HCT116 (cell line): ENCODE results near the gene CAPN2. TPM values are rescaled to one million over a fixed set of nuclear protein-coding genes. Genes with fewer than 3 reads are reported as not detected.
A peak's percentile ranks its signal among the peaks of the same experiment; 100 is the strongest.

Experiments used
- ATAC-seq: fragments of 200-7000 bp; cut with Tn5 transposase; 2 replicates; pipeline ENCODE4 v1.9.1; 2020; ENCODE audit warnings: mild to moderate bottlenecking, moderate library complexity
- BruUV-seq: library from RNA; stranded (reverse); fragments of 400-500 nt; replicated peaks from 2 replicates; lab custom pipeline; 2021; lab: Mats Ljungman, UMichigan
- CTCF ChIA-PET: fragments of 300-600 bp; sonication (Branson Sonifier 250); formaldehyde crosslinking; loops from one replicate; lab custom pipeline; 2021; ENCODE audit warnings: antibody characterized with exemption; lab: Charles Lee
- POLR2A ChIA-PET: fragments of 300-600, 350-600 bp; sonication (Branson Sonifier 250); formaldehyde crosslinking; loops from one replicate; lab custom pipeline; 2021; ENCODE audit warnings: antibody characterized with exemption; lab: Charles Lee
- RAD21 ChIA-PET, 2 experiments: fragments of 300-600 bp; sonication (Branson Sonifier 250); formaldehyde crosslinking; loops; one replicate each; lab custom pipeline; 2023; ENCODE audit warnings: low total read pairs in 2 of 2; ENCODE audit not compliant: uncharacterized antibody in 2 of 2, unreplicated experiment in 2 of 2, low non-redundant PET in 1 of 2; lab: Charles Lee
- DNase-seq: peaks from one replicate; pipeline ENCODE4 v3.0.0-alpha.2; 2010; ENCODE audit warnings: low read depth, low spot score
- H2AFZ ChIP-seq: fragments of 200-600 bp; shearing (Covaris generic), sonication (generic); 2 replicates; pipeline ENCODE4 v1.6.1; 2017; ENCODE audit warnings: low read depth, mixed run types, mixed read lengths, antibody characterized with exemption, low read length; ENCODE audit not compliant: poor library complexity, severe bottlenecking
- H3K27ac ChIP-seq: 2 replicates; pipeline ENCODE4 v1.5.1; 2012; ENCODE audit warnings: low read depth, low read length
- H3K27me3 ChIP-seq: fragments of 200-600 bp; sonication (generic); 2 replicates; pipeline ENCODE4 v1.6.1; 2016; ENCODE audit warnings: mixed run types, low read length, mixed read lengths; ENCODE audit not compliant: insufficient read depth
- H3K36me3 ChIP-seq, 2 experiments: fragments of 200-500 bp in 1 of 2; fragments of 200-600 bp in 1 of 2; sonication (Bioruptor generic) in 1 of 2; sonication (generic) in 1 of 2; 2 replicates each; pipeline versions ENCODE4 v1.5.1 to v1.6.1; 2014 to 2016; ENCODE audit warnings: low read length in 2 of 2, inconsistent platforms in 1 of 2, mixed read lengths in 1 of 2, mixed run types in 1 of 2; ENCODE audit not compliant: insufficient read depth in 2 of 2, control insufficient read depth in 1 of 2
- H3K4me1 ChIP-seq, 2 experiments: fragments of 200-600 bp in 1 of 2; sonication (generic) in 1 of 2; 2 replicates each; pipeline versions ENCODE4 v1.5.1 to v1.6.1; 2012 to 2017; ENCODE audit warnings: low read length in 2 of 2, inconsistent platforms in 1 of 2, mild to moderate bottlenecking in 1 of 2, mixed read lengths in 1 of 2, mixed run types in 1 of 2, moderate library complexity in 1 of 2; ENCODE audit not compliant: insufficient read depth in 2 of 2, control insufficient read depth in 1 of 2
- H3K4me2 ChIP-seq: fragments of 200-600 bp; sonication (generic); 2 replicates; pipeline ENCODE4 v1.6.1; 2017; ENCODE audit warnings: mixed run types, low read length, mixed read lengths
- H3K4me3 ChIP-seq, 2 experiments: fragments of 200-600 bp in 1 of 2; sonication (generic) in 1 of 2; replicated peaks in 1 of 2; 2 replicates each; pipeline ENCODE4 v1.5.1; 2011 to 2016; ENCODE audit warnings: low read length in 2 of 2, control low read depth in 1 of 2, low read depth in 1 of 2, mild to moderate bottlenecking in 1 of 2, mixed read lengths in 1 of 2, mixed run types in 1 of 2
- H3K79me2 ChIP-seq: fragments of 200-600 bp; sonication (generic); 2 replicates; pipeline ENCODE4 v1.6.1; 2017; ENCODE audit warnings: mild to moderate bottlenecking, mixed run types, low read length, moderate library complexity, mixed read lengths; ENCODE audit not compliant: insufficient read depth
- H3K9ac ChIP-seq: fragments of 200-600 bp; sonication (generic); 2 replicates; pipeline ENCODE4 v1.6.1; 2016; ENCODE audit warnings: low read length, mixed read lengths
- H3K9me2 ChIP-seq: fragments of 200-600 bp; sonication (generic), shearing (Covaris generic); 2 replicates; pipeline ENCODE4 v1.6.1; 2017; ENCODE audit warnings: mixed run types, mild to moderate bottlenecking, moderate library complexity; ENCODE audit not compliant: insufficient read depth
- H3K9me3 ChIP-seq, 2 experiments: fragments of 200-500 bp in 1 of 2; fragments of 200-600 bp in 1 of 2; sonication (Bioruptor generic) in 1 of 2; sonication (generic) in 1 of 2; 2 replicates each; pipeline ENCODE4 v1.6.1; 2014 to 2017; ENCODE audit warnings: low read length in 2 of 2, mixed read lengths in 2 of 2, inconsistent platforms in 1 of 2, low read depth in 1 of 2, mild to moderate bottlenecking in 1 of 2, mixed run types in 1 of 2, moderate library complexity in 1 of 2; ENCODE audit not compliant: control insufficient read depth in 1 of 2, insufficient read depth in 1 of 2
- H4K20me1 ChIP-seq: fragments of 200-600 bp; sonication (generic), shearing (Covaris generic); 2 replicates; pipeline ENCODE4 v1.6.1; 2017; ENCODE audit warnings: mixed run types, mild to moderate bottlenecking, moderate library complexity; ENCODE audit not compliant: insufficient read depth
- CBX3 ChIP-seq: IDR thresholded peaks from 2 replicates; pipeline ENCODE4 v1.6.1; 2012; ENCODE audit warnings: low read depth
- ELF1 ChIP-seq: IDR thresholded peaks from 2 replicates; pipeline ENCODE4 v1.6.1; 2012; ENCODE audit warnings: low read depth, borderline replicate concordance
- EZH2phosphoT487 ChIP-seq: fragments of 200-600 bp; IDR thresholded peaks from 2 replicates; pipeline ENCODE4 v1.6.1; 2018; ENCODE audit warnings: antibody characterized with exemption, borderline replicate concordance
- POLR2A ChIP-seq: IDR thresholded peaks from 2 replicates; pipeline ENCODE4 v1.7.0; 2011; ENCODE audit warnings: borderline replicate concordance; ENCODE audit not compliant: insufficient read depth, insufficient read length; ENCODE audit errors: extremely low read depth
- REST ChIP-seq: IDR thresholded peaks from 2 replicates; pipeline ENCODE4 v1.6.1; 2012; ENCODE audit warnings: low read depth
- SP1 ChIP-seq: IDR thresholded peaks from 2 replicates; pipeline ENCODE4 v1.6.1; 2012; ENCODE audit warnings: low read depth
- ZFX ChIP-seq: fragments of 450-650 bp; IDR thresholded peaks from 2 replicates; pipeline ENCODE4 v1.6.1; 2017
- intact Hi-C: fragments of 100-400 bp; cut with micrococcal nuclease; formaldehyde crosslinking; loops from 2 replicates; pipeline ENCODE4 v1.10.0; 2022
- total RNA-seq: library from RNA; stranded (reverse); gene quantifications from one replicate; pipeline ENCODE4 v1.2.1, GENCODE V29; 2021; ENCODE audit not compliant: unreplicated experiment

CAPN2 gene
- total RNA-seq, 1 experiment from 2014 or later, result 173 TPM

DNA sequence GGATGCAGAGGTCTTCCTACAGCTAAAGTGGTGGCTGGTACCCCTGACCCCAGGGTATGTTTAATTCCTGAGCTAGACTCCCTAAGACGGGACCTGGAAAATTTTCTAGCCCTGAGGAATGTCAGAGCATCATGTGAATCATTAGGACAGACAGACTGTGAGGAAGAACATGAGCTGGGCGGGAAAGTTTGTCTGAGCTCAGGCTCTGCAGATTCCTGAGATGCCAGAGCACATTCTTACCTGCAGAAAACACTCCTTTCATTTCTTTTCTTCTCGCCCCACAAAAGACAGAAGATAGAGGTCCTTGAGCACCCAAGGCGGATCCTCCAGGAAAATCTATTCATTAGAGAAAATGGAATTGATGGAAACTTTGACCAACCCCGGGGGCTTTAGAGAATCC is 6.5 kb downstream of the CAPN2 start:
- CTCF ChIA-PET, result no interaction called here

More for the DNA sequence above, 6.5 kb downstream of the CAPN2 start:
- H3K4me1 ChIP-seq, result peaks cover 31 to 89% of the 10 kb centered on the region in 2 experiments
- no peaks in the 10 kb centered on the region for H3K9me2 ChIP-seq
- peak overlapping the region; percentile 1 for H3K4me2 ChIP-seq
- peaks cover 98% of the 10 kb centered on the region for H3K79me2 ChIP-seq
- ATAC-seq, result no peak
- no peaks in the 10 kb centered on the region for H4K20me1 ChIP-seq
- H3K27ac ChIP-seq, result peak overlapping the region; percentile 19; the same call in 1 of the 2 replicates
- no TSS peak for BruUV-seq
- intact Hi-C loops, result no loop called here
- TF ChIP-seq EZH2phosphoT487 (no peak), POLR2A (no peak), ELF1 (no peak), ZFX (no peak), SP1 (no peak), REST (no peak), CBX3 (no peak)
- H2AFZ ChIP-seq, result no peak overlapping the region
- H3K4me3 ChIP-seq, result no peak overlapping the region
- no peak for DNase-seq
- peaks cover 8 to 66% of the 10 kb centered on the region in 2 experiments for H3K36me3 ChIP-seq
- peak overlapping the region; percentile 26; the same call in 1 of the 2 replicates for H3K9ac ChIP-seq
- ChIA-PET POLR2A (interaction anchor here (1.9 to 2.1 kb wide), 2 partner anchors 11 to 18 kb away, joined by 6 to 7 read pairs; no protein-coding TSS in a partner anchor), RAD21 (no interaction called here)
- H3K27me3 ChIP-seq, result no peaks in the 10 kb centered on the region
- no peaks in the 10 kb centered on the region for H3K9me3 ChIP-seq
